HG02840 (cell line): ENCODE data around the gene B3GNT2.
A peak's percentile ranks its signal among the peaks of the same experiment; 100 is the strongest.
"Not testable (repeated sequence)": the region's sequence is repeated elsewhere in the genome, so short reads cannot be mapped to it uniquely, and the experiment has no call there.

Experiments used
- ATAC-seq: cut with Tn5 transposase; IDR thresholded peaks from one replicate; pipeline ENCODE4 v1.9.1; 2021; ENCODE audit warnings: mild to moderate bottlenecking, moderate library complexity, moderate number of reproducible peaks; ENCODE audit not compliant: unreplicated experiment, low FRiP score

The B3GNT2 gene

DNA sequence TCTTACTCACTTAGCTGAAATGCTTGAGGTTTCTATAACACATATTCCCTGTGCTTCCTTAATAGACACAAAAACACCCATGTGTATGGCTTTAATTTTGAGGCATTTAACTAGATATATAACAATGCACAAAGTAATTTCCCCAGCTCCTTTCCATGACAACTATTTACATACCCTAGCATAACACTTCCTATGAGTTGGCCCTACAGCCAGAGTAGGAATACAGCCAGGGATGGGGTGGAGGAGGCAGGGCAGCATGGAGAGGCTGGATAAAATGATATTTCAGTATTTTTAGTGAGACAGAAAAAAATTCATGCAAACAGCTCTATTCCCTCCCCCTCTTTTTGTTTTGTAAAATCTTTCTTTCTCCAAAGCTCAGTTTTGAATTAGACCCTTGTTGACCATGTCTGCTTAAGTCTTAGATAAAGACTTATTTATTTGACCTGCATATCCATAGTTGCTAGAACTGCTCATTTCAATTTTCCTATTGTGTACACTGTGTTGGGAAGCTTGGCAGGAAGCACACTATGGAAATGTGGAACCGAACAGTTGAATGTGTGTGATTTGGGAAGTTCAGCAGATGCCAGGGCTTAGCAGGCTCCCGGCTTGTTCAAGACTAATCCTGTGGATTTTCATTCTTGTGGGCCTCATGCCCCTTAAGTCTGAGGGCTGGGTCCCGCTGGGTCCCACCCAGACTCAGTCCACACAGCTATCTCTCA, 11.2 kb upstream of the B3GNT2 start:
- ATAC-seq, result no peak

DNA sequence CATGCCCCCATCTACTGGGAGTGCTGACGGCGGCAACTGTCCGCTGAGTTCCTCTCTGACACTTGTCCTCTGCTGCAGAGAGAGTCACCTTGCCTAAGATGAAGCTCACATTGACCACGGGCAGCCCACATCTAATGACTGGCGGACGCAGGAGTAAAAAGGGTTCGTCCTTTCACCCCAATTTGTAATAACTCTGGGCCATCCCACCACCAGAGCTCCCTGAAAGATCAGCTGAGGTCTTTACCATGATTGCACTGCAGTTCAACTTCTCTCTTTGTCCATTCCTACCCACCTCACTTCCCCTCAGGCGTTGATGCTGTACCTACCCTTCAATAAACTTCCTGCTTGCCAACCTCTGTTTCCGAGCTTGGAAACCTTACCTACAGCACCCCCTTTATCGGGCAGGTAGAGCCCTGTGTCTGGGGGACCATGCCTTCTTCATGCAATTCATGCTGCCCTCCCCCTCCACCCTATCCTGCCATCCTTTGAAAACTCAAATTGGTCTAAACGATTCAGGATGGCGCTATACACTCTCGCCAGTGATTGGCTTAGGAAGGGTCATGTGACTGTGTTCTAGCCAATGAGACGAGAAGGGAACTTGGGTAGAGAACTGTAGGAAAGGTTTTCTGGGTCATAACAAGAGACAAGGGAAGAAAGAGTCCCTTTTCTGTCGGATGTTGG, 10.3 kb upstream of the B3GNT2 start:
- ATAC-seq, result no peak

DNA sequence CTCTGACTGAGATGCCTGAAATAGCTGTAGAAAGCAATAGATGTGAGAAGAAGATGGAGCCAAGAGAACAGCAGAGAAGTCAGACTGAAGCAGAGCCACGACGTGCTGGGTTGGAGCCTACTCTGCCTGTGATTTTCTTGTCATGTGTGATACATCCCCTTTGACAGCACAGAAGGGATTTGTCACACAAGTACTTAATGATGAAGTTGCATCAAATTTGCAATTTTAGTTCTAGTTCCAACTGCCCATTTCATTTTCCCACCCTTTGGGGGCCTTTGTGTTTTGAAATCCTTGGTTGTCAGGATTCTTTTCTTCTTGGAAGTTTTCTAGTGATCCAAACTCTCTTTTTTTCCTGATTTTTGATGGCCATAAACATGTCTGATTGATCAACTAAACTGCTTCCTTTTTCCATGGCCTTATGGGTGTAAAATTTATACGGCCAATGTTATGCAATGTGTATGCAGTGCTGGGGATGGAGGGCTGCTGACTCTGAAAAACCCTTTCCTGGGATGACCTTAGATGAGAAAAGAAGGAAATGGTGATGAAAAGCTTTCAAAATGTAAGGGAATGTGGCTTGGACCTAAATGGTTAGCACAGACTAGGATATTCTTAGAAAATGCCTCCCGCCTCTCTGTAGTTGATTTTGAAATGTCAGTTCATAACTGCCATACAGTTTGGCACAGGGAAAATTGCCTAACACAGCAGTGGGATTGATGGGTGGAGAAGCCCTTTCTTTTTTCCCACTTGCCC, 9.6 kb upstream of the B3GNT2 start:
- no peak for ATAC-seq

DNA sequence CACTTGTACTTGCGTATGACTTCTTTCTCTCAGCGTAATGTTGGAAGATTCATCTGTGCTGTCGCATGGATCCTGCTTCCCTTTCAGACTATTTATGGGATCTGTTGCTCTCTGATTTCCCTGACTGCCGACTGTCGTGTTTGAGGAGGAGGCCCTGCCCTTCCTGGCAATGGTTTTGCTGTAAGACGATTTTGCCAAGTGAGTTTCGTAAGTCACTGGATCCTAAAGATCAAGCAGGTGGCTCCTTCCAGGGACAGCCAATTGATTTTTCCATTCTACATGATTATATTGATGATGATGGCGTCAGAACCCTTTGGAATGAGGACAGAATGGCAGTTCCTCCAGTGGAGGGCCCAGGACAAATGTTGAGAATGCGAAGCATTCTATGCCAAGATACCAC, 8.7 kb upstream of the B3GNT2 start:
- ATAC-seq, result no peak

DNA sequence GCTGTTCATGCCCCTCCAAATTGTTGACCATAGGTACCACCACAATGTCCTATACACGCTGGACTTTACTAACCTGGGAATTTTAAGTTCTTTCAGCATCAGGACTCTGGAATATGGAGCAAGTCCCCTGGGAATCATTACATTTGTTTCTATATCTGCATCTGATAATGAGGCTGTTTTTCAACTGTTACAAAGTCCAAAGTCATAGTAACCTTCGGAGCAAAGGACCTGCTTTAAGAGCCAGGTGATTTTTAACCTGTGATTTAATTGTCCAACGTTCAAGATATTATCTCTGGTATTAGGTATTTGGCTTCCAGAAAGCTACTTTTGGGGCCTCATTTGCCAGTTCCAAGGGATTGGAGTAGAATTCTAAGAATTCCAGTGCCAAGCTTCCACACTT, 7.5 kb upstream of the B3GNT2 start:
- ATAC-seq, result no peak

DNA sequence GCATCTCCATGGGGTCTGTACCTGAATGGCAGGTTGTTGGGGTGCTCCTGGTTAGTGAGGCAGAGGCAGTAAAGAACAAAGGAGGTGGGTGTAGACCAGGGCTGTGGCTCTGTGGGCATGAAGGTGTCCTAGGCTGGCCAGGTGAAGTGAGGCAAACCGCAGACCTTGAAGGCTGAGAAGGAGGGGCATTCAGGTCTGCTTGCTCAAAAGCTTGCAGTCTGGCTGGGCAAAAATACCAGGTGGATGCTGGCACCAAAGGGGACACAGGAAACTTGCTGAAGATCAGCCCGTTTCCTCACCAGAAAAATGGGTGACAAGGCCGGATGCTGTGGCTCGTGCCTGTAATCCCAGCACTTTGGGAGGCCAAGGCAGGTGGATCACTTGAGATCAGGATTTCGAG, 6.7 kb upstream of the B3GNT2 start:
- no peak for ATAC-seq

DNA sequence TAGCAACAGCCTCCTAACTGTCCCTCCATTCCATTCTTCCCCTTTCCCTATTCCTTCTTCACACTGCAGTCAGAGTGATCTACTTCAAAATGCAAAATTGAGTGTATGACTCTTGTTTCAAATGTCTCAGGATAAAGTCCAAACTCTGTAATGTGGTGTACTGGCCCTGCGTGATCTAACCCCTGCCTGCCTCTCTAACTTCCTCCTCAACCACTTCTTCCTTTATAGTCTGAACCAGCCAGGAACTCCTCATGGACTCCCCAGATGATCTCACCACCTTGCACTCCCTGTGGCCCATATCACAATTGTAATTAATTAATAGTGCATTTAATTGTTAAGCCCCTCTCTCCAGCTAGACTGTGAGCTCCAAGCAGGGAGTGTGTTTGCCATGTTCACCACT, 3.1 kb upstream of the B3GNT2 start:
- ATAC-seq, result no peak

DNA sequence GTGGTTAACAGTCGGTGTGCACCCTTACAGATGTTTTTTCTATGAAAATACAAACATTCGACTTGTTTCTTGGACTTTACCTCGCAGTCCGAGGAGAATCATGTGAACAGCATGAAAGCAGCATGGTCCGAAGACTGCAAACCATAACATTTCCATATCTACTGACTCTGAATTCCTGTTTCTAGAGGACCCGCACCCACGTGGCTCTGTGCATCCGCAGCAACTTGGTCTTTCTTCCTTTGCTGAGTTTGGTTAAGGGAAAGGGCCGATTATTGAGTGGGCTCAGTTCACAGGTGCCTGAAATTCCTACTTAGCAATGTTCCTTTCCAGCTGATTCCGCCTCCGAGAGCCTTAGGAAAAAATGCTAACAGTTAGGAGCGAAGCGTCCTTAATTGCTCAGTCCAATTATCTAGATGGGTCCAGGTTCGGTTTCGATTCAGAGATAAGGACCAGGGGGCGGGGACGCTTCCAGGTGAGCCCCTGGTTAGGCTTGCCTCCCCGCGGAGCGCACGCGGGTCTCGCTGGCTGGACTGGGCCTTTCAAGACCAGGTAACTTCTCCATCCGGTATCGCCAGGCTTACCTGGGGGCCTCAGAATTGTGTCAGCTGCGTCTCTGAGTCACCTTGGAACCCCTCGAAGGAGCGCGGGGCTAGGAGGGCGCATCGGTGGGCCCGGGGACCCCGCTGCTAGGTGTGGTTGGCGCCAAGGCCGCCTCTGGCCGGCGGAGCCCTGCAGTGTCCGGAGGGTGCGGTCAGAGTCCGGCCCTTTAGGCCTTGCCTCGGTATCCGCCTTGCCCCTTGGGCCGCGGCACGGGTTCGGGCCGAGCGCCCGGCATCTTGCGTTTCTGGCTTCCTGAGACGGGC, 1.1 kb upstream of the B3GNT2 start:
- no peak for ATAC-seq

DNA sequence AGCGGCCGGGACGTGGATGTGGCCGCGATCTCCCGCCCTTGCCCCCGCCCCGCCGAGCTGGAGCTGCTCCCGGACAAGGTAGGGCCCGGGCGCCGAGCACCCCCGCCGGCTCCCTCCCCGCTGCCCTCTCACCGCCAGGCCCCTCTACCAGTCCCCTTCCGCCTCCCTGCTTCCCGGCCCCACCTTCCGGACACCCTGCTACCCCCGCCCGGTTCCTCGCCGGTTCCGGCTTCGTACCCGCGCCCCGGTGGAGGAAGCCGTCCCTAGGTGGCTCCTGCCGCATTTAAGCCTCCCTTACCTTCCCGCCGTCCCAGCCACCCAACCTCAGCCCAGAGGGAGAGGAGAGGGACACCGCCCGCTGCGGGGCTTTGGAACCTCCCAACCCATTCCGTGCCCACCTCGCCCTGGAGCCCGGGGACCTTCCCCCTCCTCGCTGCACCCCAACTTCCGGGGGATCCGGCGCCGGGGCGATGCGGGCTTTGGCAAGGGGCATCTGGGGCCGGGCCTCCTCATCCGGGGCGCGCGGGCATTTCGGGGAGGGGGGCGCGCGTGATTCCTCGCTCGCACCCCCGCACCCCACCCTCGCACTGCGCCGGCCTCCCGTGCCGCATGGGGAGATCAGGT, 475 bp downstream of the B3GNT2 start:
- ATAC-seq, result peak; percentile 26

DNA sequence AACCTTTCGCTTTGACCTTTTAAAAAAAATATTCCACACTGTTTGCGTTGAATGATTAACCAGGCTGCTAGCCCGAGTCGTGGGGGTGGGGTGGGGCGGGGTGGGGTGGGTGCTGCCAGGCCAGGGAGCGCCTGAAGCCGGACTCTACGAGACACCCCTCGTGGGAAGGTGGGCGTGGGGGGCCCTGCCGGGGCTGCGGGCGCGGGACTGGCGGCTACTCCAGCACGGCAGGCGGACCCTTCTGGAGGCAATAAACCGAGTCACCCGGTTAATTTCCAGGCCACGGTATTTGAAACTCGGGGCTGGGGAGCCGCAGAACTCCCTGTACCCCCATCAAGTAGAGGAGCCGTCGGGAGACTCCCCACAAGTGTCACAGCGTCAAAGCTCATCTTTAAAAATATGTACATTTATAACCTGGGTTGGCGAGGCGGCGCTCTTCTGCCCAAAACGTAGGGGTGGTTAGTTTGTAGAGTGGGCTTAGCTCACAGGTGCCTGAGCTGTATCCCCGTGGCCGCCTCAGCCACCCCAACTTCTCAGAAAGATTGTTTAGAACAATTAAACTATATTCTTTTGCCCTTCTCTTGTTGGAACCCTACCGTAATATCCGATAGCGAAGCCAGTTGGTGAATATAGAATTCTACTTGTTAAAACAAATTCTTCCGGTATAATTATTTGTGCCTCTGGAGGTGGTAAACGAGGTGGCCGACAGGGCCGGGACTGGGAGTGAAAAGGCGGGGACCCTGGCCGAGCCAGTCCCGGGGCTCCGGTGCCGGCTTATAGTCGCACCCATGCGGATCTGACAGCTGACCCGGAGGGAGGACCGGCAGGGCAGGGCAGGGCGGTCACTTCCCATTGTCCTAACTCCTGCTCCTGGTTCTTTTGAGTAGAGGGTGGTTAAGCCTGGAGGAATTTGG, 1.4 kb downstream of the B3GNT2 start:
- ATAC-seq, result no peak

DNA sequence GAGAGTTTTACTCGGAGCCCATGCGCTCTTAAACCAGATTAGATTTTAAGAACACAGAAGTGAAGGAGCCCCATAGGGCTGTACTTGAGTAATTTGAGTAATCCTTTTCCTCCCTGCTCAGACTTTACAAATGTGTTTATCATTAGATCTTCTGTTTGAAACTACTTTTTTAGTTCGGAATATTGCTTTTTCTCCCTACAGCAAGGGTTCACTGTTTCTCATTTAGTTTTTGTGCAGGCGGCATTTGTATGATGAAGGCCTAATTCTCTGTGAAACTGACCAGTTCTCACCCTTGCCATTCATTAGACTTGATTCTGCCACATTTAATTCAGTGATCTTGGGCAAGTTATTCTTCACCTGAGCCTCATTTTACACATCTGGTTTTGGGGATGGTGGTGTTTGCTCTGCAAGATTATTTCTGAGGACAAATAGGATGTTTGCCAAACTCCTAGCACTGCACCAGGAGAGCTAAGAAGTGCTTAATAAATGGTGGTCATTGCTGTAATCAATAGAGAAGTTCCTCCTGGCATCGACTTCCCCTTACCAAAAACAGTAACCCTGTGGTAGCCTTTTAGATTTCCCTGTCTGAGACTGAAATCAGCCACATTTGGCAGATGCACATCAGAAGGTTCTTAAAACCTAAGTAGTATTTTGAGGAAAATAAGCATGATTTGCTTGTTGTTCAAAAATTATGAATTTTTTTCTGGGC, 2.2 kb downstream of the B3GNT2 start:
- no peak for ATAC-seq

DNA sequence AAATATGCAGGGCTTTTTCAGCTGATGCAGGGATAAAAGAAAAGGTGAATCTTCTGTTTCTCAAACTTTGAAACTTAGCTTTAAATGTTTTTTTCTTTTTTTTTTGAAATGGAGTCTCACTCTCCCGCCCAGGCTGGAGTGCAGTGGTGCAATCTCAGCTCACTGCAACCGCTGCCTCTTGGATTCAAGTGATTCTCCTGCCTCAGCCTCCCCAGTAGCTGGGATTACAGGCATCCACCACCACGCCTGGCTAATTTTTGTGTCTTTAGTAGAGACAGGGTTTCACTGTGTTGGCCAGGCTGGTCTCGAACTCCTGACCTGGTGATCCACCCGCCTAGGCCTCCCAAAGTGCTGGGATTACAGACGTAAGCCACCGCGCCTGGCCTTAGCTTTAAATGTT, 2.9 kb downstream of the B3GNT2 start:
- ATAC-seq, result not testable (repeated sequence)

DNA sequence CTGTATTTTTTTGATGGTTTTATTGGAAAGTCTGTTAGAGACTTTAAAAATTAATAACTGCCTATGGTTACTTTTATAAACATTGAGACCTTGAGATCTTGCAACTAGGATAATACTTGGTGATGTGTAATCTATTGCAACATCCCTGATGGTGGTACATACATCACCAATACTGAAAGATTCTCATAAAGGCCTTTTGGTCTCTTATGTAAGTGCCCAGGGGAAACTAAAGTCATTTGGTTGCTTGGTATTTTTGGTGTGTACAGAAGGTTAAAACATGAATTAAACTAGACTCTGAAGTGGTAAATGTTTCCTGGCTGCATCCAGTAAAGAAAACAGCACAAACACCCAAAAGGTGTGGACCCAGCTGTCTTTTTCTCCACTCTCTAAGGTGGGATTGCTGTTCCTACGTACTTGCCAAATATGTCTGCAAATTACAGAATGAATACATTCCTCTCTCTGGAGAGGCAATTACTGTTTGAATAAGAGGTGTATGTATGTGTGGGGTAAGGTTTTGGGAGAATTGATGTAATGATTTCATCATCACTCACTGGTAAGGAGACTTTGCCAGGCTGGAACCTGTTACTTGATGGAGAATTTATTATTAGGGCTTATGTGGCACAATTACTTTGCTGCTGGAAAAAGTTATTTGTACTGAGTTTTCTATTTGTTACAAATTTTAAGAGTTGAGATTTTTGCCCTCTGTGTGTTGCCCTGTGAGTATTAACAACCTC, 3.6 kb downstream of the B3GNT2 start:
- ATAC-seq, result no peak

DNA sequence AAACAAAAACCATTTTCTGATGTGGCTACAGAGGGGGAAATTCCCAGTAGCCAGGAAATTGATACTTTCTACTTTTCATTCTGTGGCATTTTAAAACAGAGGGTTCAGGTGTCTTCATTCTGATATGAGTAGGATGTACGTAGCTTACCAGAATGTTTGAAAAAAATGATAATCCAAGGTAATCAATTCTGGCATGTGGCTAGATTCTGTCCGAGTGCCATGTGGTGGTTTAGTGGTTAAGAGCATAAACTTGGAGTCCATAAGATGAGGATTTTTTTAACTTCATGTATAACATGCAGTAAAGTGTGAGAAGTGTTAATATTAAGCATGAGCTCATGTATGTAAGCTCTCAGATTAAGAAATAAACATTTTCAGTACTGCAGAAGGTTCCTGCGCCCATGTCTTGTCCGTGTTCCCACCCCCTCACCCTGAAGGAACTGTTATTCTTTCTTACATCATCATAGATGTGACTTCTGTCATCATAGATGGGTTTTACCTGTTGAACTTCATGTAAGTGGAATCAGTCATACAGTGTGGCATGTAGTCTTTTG, 4.5 kb downstream of the B3GNT2 start:
- ATAC-seq, result no peak

DNA sequence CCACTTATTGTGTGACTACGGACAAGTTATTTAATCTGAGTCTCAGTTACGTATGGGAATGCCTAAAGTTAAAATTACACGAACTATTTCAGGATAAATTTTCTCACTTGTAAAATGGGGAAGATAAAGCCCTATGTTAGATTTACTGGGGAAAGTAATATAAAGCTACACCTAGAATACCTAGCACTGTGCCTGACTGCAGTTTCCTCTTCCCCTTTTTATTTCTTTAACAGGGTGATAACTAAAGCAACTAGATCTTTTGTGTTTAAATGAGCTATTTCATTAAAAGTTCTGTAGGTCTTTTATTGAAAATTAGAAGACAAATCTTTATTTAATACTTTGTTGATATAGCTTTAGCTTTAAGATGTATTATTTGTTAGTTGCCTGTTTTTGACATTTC, 5.0 kb downstream of the B3GNT2 start:
- ATAC-seq, result no peak

DNA sequence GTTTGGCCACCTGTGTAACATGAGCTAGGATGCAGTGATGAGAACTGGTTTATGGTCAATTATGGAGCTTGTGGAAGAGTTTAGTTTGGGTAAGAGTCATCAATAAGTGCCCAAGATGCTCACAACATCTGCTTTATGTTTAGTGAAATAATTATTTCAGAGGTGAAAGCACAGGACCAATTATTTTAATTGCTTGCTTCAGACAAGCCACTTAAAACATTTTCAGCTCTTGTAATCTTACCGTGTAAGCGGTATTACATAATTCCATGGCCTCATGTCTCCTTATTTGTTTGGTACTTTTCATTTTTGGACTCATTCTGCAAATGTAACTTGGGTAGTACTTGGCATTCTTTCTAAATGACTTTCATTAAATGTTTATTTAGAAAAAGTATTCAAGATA, 5.4 kb downstream of the B3GNT2 start:
- no peak for ATAC-seq

DNA sequence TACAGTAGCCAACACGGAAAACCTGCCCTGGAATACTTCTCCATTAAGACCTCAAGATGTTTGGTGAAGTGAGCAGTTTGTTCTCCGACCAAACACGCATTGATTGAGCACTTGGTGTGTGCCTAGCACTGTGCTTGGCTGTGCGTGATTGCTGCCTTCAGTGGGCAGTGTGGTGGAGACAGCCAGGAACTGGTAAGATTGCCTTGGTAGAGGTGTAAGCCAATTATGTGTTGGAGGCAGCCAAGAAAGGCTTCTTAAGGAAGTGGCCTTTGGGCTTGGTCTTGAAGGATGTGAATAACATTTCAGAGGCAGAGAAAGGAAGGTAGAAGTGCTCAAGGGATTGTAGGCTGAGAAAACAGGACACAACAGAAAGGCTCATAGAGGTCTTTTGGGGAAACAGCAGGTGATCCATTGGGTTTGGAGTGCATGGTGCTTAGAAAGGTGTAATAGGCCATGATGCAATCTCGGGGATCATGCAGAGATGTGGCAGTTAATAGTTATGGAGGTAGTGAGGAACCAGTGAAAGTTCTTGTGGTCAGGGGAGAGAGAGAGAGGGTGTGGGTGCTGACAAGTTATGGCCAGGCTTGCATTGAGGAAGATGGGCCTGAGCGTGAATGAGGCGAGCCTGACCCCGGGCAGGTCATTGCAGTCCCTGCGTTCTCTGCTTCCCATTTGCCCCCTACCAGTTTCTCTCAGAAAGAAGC, 6.3 kb downstream of the B3GNT2 start:
- no peak for ATAC-seq
